DOHH2 (cell line): Measurements from ENCODE around the gene ADTRP.

Experiments
- CTCF ChIP-seq: fragments of 200-600 bp; sonication (generic); IDR thresholded peaks from one replicate; pipeline ENCODE4 v1.5.1; 2014; ENCODE audit warnings: antibody characterized with exemption, mild to moderate bottlenecking, low read depth, low read length; ENCODE audit not compliant: poor library complexity, severe bottlenecking
- EZH2phosphoT487 ChIP-seq: fragments of 200-600 bp; sonication (generic); IDR thresholded peaks from 2 replicates; pipeline ENCODE4 v1.6.1; 2017; ENCODE audit warnings: borderline replicate concordance, mild to moderate bottlenecking, antibody characterized with exemption, low read length, moderate library complexity, mixed read lengths

- TF ChIP-seq CTCF = no peak
- TF ChIP-seq EZH2phosphoT487 = no peak
These were observed 18.2 kb upstream of the ADTRP start for GRCh38 chr6:11796829-11797228.
